Stimulated activated CD8-positive, alpha-beta memory T cell treated with anti-CD3 and anti-CD28 coated beads, Interleukin-4, amount 100 ng/mL, for 48 hours (primary cell): ENCODE results near the gene OSBPL5.

Source experiments
- DNase-seq: peaks from one replicate; pipeline ENCODE4 v3.0.0-alpha.2; 2020

Gene OSBPL5, protein sequence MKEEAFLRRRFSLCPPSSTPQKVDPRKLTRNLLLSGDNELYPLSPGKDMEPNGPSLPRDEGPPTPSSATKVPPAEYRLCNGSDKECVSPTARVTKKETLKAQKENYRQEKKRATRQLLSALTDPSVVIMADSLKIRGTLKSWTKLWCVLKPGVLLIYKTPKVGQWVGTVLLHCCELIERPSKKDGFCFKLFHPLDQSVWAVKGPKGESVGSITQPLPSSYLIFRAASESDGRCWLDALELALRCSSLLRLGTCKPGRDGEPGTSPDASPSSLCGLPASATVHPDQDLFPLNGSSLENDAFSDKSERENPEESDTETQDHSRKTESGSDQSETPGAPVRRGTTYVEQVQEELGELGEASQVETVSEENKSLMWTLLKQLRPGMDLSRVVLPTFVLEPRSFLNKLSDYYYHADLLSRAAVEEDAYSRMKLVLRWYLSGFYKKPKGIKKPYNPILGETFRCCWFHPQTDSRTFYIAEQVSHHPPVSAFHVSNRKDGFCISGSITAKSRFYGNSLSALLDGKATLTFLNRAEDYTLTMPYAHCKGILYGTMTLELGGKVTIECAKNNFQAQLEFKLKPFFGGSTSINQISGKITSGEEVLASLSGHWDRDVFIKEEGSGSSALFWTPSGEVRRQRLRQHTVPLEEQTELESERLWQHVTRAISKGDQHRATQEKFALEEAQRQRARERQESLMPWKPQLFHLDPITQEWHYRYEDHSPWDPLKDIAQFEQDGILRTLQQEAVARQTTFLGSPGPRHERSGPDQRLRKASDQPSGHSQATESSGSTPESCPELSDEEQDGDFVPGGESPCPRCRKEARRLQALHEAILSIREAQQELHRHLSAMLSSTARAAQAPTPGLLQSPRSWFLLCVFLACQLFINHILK

DNA sequence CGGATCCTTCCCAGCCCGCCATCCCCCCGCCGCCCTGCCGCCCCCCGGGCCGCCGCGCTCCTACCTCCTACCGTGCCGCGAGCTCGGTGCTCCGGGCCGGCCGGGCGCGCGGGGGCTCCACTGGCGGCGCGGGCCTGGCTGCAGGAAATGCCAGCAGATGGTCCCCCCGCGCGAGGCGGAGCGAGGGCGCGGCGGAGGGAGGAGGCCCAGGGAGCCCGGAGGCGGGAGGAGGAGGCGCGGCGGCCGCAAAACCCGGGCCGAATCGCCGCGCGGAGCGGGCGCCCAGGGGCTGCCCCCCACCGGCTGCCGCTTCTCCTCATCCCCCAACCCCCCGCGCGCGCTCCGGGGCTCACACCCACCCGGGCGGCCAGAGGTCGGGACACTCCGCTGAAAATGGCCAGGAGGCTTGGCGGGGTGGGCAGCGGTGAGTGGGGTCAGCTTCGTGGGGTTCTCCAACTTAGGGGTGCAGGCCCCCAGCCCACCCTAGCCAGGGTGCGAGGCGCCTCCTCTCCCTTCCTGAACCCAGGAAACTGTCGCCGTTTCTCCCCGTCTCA lies at the start of gene OSBPL5:
Gene OSBPL5, minus strand, starts transcription at position 159 of the 554 bp plus-strand sequence. CDS start 36,162 bp downstream, outside the sequence.
- DNase-seq: peak; percentile 68

DNA sequence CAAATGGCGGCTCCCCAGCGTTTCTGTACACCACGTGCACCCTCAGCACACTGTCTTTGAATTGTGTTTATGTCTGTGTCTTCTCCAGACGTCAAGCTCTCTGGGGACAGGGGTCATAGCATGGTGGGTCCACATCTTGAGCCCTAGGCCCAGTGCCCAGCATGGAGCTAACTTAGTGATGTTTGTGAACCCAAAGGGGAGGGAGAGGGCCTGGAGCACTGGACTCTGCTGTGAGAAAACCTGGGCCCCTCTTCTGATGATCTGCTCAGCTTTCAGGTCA lies 49.2 kb upstream of the OSBPL5 start:
- DNase-seq: no peak

DNA sequence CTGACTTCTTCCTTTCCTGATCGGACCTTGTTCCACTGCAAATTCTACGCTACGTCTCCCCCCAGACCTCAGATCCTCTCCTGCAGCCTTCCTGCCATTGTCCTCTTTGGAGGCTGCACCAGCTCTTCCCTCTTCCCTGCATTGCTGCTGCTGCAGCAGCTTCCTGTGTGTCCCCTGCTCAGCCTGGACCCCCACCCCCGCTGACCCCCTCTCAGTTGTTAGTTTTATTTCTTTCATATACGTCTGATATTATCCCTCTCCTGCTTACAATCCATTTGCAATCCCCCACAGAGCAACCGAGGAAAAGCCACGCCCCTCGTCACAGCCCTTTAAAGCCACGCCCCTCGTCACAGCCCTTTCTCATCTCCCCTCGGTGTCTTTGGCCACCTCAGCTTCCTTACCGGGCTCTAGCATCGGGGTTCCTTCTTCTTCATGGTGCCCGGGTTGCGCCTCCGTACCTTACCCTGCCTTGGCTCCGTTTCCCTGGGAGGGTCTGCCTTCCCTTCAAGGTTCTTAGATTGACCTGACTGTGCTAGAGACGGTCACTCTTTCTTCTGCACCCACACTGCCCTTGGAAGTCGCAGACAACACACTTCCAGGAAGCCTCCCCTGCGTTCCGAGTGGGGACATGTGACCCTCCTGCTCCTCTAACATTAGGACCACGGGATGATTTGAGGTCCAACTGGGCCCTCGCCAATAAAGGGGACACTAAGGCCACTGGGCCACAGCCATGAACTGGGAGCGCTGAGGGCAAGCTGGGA lies 48.7 kb upstream of the OSBPL5 start:
- DNase-seq: no peak

DNA sequence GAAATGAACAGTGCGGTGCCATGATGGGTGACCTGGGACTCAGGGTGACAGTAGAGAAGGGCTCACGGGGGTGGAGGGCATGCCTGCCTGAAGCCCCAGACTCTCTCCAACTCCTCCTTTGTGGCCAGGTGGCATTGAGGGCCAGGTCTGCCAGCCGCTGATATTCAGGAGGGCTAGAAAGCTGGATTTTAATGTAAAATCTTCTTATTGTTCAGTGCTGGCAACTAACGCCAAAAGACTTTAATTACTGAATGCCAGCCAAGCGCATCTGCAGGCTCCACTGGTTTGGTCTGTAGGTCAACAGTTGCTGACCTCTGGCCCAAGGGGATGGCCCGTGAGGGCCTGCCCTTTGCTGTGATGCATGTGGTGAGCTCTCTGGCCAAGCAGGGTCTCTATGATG lies 43.2 kb upstream of the OSBPL5 start:
- no peak for DNase-seq

DNA sequence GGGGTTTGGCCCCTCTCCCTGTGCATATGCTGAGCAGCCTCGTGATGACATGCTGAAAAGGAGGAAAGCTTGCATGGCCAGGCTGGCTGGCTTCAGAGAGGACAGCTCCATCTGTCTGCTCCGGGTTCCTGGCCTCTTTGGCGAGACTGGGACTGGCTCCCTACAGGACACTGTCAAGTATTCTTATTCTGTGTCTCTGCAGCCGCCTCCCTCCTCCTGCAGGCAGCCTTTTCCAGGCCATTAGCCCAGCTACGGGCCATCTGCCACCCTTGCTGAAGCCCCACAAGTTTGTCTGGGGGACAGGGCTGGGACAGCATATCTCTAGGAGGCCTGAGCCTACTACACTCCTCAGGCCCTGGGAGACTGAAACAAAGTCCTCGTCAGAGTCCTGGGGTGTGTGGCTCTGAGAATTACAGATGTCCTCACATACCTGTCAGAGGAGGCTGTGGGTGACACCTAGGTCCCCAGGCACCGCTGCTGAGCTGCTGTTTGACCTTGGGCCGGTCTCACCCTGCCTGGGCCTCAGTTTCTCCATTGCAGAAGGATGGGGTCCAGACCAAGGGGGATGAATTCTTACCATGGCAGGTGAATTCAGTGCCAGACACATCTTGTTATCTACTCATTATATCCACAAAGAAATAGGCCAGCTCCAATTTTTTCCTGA lies 42.5 kb upstream of the OSBPL5 start:
- no peak for DNase-seq

DNA sequence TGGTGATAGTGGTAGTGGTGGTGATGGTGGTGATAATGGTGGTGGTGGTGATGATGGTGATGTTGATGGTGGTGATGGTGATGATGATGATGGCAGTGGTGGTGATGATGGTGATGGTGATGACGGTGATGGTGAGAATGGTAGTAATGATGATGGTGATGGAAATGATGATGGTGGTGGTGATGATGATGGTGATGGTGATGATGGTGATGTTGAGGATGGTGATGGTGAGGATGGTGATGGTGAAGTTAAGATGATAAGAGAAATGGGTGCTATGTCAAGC lies 41.8 kb upstream of the OSBPL5 start:
- DNase-seq: no peak

DNA sequence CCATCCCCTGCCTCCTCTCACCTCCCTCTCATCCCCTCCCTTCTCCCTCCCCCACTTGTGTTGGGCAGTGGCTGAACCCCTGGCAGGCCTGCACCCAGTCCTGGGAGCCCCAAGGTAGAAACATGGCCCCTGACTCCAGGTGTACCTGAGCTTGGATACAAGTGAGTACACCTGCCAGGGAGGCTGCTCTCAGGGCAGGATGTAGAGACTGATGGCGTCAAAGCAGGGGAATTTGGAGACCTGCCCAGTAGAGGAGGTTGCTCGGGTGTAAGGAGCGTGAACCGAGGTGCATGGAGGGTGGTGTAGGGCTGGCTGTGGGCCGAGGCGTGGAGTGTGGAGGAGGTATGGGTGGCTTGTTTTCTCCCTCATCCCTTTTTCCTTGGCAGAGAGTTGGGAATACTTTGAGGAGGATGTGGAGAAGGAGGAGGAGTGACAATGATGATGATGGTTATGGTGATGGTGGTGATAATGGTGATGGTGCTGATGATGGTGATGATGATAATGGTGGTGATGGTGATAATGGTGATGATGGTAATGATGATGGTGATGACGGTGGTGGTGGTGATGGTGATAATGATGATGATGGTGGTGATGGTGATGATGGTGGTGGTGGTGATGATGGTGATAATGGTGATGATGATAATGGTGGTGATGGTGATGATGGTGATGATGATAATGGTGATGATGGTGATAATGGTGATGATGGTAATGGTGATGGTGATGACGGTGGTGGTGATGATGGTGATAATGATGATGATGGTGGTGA lies 41.2 kb upstream of the OSBPL5 start:
- no peak for DNase-seq

DNA sequence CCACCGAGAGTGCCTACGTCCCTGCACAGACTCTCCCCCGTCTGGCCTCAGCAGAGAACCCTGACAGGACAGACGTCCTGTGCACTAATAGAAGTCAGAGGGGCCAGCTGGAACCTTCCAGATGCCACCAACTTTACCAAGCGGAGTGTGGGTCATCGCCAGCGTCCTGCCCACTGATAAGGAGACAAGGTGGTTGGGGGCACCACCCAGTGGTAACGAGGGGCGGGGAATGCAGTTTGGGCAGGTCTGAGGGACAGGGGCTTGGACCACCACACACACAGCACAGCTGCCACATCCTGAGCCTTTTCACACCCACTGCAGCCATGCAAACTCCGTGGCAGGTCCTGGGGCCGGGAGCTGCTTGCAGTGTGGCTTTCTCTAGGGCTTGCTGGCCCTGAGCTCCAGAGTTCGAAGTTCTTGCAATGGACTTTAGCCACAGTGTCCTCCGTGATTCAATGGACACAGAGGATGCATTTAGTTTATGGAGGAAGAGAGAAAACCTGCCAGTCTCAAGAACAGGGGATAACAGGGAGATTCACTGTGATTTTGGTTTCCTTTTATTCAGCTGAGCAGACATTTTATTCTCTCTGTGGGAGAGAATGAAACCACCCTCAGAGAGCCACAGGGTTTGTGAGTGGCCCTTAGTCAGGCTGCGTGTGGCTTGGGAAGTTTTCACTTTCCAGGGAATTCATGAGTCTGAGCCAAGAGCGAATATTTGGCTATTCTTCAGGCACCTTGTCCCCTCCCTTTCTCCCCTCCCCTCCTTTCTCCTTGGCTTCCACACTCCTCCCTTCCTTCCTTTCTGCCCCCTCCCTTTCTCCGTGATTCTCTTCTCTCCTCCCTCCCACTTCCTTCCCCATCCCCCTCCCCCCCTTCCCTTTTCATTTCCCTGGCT lies 40.4 kb upstream of the OSBPL5 start:
- DNase-seq: no peak

DNA sequence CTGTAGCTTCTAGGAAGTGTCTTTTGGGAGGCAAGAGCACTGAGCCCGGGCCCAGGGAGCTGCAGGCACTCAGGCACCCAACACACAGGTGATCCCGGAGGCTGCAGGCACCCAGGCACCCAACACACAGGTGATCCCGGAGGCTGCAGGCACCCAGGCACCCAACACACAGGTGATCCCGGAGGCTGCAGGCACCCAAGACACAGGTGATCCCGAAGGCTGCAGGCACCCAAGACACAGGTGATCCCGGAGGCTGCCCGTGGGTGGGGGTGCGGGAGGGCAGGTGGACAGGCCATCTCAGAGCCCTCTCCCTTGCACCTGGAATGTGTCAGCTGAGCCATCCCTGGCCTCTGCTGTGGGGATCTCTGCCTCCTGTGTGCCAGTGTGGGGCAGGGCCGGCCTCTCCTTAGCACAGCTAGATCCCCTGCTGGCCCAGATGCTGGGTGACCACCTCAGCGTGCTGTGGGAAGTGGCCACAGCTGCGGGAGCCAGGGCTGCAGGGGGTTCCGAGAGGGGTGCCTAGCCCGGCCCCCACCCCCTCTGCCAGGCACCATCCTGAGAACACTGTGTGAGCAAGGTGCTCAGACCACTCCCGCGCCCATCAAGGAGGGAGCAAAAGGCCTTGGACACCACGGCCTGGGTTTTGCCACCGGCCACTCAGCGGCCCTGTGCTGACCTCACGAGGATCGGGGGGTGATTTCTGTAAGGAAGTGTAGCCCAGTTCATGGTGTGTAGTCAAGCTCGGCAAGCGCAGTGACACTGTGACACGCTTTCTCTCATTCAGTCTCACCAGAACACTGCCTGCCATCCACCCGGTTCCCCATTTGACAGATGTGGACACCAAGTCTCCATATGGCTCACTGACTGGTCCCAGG lies 39.3 kb upstream of the OSBPL5 start:
- no peak for DNase-seq

DNA sequence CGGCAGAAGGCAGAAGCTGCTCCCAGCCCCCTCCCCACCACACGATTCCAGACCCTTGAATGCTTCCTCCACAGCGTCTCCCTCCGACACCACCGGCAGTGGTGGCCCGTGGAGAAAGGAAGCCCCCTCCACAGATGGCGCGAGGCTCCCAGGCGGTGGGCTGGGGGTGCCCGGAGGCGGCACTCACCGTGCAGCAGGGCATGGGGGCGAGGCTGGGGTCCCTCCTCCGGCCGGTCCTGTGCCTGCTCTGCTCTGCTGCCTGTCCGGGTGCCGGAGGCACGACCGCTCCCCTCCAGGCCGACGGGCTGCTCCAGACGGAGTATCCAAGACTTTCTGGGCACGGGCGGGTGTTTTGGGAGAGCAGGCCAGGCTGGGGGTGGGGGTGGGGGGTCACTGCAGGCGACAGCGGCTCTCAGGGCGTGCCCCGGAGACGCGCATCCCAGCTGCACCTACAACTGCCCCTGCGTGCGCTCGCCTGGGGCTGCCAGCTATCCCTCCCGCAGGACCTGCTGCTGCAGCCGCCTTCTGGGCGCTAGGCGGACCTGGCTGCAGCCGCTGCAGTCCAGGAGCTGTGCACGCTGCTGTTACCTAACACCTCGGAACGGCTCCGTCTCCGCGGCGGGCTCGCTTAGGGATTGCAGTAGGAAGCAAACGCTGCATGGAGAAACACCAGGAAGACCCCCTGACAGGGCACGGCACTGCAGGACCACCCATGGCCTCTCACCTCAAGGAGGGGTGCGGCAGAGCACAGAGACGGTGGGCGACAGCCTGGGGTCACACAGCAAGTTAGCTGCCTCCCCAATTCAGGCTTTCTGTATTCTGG lies 38.3 kb upstream of the OSBPL5 start:
- no peak for DNase-seq

DNA sequence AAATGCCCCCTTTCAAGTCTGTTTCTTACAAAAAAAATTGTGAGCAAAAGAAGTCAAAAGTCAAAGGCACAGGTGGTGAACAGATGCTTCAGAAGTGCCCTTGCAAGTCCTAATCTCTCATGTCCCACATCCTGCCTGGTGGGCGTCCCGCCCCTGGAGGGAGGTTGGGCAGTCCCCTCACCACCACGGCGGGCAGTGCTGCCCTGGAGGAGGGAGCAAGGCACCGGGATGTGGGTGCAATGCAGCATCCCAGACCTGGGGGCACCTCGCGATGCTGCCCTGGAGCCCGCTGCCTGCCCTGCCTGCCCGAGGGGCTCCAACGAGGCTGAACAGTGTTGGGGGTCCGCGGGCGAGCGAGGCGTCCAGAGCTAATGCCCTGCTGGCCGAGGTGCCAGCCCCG lies 37.6 kb upstream of the OSBPL5 start:
- no peak for DNase-seq

DNA sequence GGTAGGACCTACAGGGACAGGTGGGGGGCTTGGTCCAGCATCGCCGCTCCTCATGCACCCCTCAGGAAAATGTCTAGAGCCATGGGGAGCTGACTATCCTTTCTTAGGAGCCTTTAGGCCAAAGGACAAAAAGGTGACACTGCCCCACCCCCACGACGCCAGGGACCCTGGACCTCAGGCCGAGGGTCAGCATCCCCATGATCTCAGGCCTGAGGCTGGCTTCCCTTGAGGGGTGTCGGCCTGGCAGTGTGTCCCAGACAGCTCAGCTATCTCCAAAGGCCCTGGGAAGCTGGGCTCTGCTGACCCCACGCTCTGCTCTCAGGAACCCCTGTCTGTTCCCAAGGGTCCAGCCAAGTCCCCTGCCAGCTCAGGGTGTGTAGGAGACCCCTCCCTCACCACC lies 37.2 kb upstream of the OSBPL5 start:
- no peak for DNase-seq

DNA sequence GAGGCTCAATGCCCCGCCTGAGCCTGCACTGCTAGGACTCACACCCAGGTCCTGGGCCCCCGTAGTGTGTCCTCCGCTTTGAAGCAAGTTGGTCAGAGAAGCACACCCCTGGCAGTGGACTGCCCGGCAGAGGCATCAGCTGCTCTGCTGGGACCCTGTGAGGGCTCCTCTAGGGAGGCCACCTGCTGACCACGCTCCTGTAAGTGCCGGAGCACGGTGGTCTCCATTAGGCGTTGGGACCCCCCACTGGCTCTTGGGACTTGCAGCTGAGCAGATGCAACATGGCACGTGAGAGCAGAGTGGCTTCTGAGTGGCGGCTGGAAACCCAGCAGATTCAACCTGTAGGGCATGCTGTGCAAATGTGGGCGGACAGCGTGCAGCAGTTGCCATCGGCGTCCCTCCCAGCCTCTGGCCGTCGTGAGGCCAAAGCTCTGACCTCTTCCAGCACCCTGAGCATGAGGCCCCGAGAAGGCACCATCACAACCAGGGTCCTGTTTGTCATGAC lies 36.6 kb upstream of the OSBPL5 start:
- DNase-seq: no peak

DNA sequence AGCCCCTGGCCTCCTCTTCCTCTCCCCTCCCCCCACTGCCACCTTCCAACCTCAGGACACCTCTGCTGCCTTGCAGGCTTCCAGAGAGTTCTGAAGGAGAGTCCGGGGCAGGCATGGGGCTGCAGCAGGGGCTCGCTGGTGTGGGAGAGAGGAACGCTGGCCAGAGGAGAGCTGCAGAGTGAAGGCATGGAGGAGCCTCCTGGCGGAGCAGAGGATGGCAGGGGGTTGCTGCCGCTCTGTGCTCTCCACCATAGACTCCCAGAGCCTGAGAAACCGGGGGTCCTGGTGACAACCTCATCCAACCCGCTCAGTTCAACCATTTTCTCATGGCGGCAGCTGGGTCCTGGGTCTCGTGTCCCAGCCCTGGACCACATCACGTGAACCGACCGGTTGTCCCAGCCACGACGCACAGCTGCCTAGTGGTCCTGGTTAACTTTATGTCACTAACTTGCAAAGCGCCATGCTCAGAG lies 36.0 kb upstream of the OSBPL5 start:
- DNase-seq: no peak

DNA sequence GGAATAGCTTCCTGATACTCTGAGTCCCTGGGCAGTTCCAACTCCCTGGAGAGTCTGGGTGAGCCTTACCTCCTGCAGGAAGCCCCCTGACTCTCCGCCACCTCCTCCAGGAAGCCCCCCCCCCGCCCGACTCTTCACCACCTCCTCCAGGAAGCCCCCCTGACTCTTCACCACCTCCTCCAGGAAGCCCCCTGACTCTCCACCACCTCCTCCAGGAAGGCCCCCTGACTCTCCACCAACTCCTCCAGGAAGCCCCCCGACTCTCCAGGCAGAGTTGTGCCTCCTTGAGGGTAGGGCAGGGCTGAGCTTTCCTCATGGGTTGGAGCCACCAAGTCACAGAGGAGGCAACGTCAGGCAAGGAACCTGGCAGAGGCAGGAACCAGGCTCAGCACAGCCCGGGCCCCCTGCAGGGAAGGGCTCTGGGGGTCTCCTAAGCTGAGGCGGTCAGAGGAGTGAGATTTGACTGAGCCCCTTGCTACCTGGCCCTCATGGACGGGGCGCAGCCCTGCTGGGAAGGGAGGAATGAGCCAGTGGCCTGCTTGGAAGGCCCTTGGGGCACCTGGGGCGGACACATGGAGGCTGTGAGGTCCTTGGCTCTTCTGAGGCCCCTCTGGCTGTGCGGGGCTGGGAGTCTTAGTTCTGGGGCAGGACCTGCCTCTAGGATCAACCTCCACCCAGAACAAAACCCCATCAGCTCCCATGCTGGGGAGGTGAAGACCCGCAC lies 35.4 kb upstream of the OSBPL5 start:
- no peak for DNase-seq

DNA sequence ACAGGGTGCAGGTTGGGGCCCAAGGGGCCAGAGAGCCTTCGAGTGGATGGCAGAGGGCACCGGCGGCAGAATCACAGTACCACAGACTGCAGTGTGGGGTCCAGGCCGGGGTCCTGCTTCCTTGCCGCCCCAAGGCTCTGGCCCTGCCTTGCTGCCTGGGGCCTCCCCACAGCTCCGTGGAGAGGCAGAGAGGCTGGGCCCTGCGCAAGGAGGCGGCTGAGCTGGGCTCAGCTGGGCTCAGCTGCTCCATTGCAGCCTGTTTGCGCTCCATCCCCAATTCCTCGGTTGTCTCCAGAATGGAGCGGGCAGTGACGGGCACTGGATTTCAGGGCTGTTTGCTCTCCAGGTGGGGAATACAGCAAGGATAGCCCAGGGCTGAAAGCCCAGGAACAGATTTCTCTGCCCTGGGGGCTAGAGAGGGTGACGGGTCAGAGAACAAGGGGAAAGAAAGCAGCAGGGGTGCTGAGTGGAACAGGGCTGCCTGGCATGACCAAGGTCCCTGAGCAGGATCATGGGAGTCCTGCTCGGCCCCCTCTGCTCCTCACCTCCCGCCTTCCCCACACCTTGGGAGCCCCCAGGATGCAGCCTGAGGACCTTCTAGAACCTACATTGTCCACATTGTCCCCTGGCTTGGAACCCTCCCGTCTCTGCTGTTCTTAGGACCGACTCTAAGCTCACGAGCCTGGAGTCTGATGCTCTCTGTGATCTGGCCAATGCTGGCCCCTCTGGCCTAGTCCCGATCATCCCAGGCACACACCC lies 34.6 kb upstream of the OSBPL5 start:
- no peak for DNase-seq

DNA sequence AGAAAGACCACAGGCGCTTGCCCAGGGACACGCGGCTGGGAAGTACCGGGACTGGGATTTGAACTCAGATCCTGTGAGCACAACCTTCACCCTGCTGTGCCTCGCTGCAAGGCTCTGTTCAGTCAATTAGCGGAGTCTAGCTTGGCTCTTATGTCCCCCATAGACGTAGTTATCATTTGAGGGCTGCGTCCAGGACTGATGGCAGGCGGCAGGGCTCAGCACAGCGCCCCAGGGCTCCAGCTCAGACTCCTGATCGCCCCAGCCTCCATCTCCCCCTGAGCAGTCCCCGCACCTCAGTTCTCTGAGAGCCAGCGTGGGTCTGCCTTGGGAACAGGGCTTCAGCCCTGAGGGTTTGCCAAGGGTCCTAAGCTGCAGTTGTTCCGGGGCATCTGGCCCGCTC lies 33.7 kb upstream of the OSBPL5 start:
- no peak for DNase-seq
